ENCODE results near the gene PPP2R5A.

Gene PPP2R5A

GRCh38 chr1:212402666-212403321, 117.6 kb downstream of the PPP2R5A start:
- TF ChIP-seq REST (IDR thresholded peaks at IDR 0.05; ENCODE audit: low read depth) (no peak), EP300 (IDR thresholded peaks at IDR 0.05; ENCODE audit: borderline replicate concordance) (no peak), RAD21 (IDR thresholded peaks at IDR 0.05; ENCODE audit: low read depth) (no peak), FOXM1 (IDR thresholded peaks at IDR 0.05; ENCODE audit: borderline replicate concordance, low read depth) (no peak), NFIC (IDR thresholded peaks at IDR 0.05) (no peak), EGR1 (IDR thresholded peaks at IDR 0.05) (no peak), CEBPB (IDR thresholded peaks at IDR 0.05) (no peak), USF1 (IDR thresholded peaks at IDR 0.05) (no peak), YY1 (IDR thresholded peaks at IDR 0.05; ENCODE audit: low read depth) (no peak), ZBTB7A (IDR thresholded peaks at IDR 0.05; ENCODE audit: low read depth) (no peak)

- TF ChIP-seq FOXM1 (IDR thresholded peaks at IDR 0.05; ENCODE audit: borderline replicate concordance, low read depth) (no peak), TCF12 (IDR thresholded peaks at IDR 0.05; ENCODE audit: low read depth) (no peak), REST (IDR thresholded peaks at IDR 0.05; ENCODE audit: low read depth) (no peak), ZBTB7A (IDR thresholded peaks at IDR 0.05; ENCODE audit: low read depth) (no peak), CEBPB (IDR thresholded peaks at IDR 0.05) (no peak), EGR1 (IDR thresholded peaks at IDR 0.05) (no peak), YY1 (IDR thresholded peaks at IDR 0.05; ENCODE audit: low read depth) (no peak), MAX (IDR thresholded peaks at IDR 0.05) (no peak), TEAD4 (IDR thresholded peaks at IDR 0.05) (no peak), CREB1 (IDR thresholded peaks at IDR 0.05; ENCODE audit: low read depth) (no peak)
Observed at GRCh38 chr1:212410231-212410820, 125.1 kb downstream of the PPP2R5A start.
